ENCODE results near the gene AMTN. TPM values are rescaled to one million over a fixed set of nuclear protein-coding genes. Genes with fewer than 3 reads are reported as not detected.

The AMTN gene
- total RNA-seq, result not detected

GRCh38 chr4:70518269-70518668 lies at the start of gene AMTN:
Gene AMTN, plus strand, starts transcription at chr4:70518569. Its CDS starts 209 bp downstream, at chr4:70518778.
- TF ChIP-seq CTCF (IDR thresholded peaks at IDR 0.05; ENCODE audit: low read depth), result no peak

GRCh38 chr4:70471897-70472296 lies 46.5 kb upstream of the AMTN start, which contains the start of gene MUC7:
Gene MUC7, plus strand, starts transcription at chr4:70472197. Its CDS starts 1,825 bp downstream, at chr4:70474022.
- no peak for TF ChIP-seq CTCF (IDR thresholded peaks at IDR 0.05; ENCODE audit: low read depth)

DNA sequence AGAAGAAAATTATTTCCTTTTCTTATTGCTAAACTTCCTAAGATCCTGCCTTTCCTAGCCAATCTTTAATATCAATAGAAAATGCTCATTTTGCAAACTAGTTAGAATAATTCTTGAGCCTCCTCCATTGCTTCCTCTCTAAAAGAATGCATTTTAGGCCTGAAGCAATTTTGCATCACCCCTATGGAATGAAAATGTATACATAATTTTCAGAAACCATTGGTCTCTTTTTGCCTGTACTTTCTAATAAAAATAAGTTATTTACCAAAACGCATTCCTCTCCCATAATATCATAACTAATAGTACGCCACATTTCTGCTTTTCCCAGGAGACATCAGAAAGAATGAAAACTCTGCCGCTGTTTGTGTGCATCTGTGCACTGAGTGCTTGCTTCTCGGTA lies 44.7 kb upstream of the AMTN start:
- no peak for TF ChIP-seq CTCF (IDR thresholded peaks at IDR 0.05; ENCODE audit: low read depth)

DNA sequence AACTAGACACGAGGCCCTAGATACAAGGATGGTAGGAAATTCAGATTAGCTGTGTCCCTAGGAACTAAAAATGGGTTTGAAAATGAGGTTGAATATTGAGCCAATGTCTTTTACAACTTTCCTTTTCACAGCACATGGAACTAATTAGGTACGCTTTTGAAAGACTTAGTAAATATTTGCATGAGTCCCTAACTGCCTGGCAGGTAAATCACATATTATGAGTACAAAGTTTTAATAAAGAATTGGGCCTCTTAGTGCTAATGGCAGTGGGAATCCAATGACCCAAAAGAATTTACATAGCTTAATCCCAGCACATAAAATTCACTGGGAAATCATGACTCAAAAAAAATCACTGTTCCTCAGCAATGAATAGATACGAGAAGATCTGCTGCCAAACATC lies 29.6 kb upstream of the AMTN start:
- no peak for TF ChIP-seq CTCF (IDR thresholded peaks at IDR 0.05; ENCODE audit: low read depth)

DNA sequence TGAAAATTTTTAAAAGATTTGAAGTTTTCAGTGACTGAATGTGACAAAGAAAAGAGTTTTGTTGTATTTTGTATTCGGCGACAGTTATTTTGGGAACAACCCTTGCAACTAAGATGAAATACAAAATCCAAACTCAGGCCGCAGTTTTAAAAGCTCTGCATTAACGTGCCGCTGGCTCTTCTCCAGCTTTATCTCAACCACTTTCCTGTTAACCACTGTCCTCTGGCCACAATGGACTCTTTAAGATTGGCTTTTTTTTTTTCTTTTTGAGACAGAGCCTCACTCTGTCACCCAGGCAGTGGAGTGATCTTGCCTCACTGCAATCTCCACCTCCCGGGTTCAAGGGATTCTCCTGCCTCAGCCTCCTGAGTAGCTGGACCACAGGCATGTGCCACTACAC lies 22.1 kb upstream of the AMTN start:
- no peak for TF ChIP-seq CTCF (IDR thresholded peaks at IDR 0.05; ENCODE audit: low read depth)

DNA sequence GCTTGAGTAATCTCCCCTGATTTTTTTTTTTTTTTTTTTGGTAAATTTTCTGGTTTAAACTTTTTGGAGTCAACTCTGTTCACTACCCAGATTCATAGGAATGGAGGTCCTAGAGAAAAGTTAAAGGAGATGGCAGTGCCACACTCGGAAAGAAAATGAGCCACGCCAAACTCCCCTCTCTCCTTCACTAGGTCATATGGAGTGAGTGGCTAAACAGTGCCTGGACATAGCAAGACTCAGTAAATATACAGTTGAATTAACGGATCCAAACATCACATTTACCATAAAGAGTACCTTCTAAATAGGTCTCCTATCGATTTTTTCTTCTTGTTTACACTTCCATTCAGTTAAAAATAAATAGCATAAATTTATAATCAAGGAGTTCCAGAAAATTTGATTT lies 13.6 kb upstream of the AMTN start:
- TF ChIP-seq CTCF (IDR thresholded peaks at IDR 0.05; ENCODE audit: low read depth), result no peak

- TF ChIP-seq CTCF (IDR thresholded peaks at IDR 0.05; ENCODE audit: low read depth), result no peak
These were observed 13.1 kb upstream of the AMTN start for GRCh38 chr4:70505151-70505748.

All from subcutaneous adipose tissue (tissue), 4 donors.